NCI-H146 treated with DMSO at 0.1 percent for 48 hours (cell line): ENCODE results near the gene HS6ST3.
"Not testable (repeated sequence)": the region's sequence is repeated elsewhere in the genome, so short reads cannot be mapped to it uniquely, and the experiment has no call there.

Experiments used
- DNase-seq: peaks from one replicate; lab custom pipeline; 2025; ENCODE audit not compliant: unreplicated experiment; lab: John Stamatoyannopoulos, UW

The HS6ST3 gene

DNA sequence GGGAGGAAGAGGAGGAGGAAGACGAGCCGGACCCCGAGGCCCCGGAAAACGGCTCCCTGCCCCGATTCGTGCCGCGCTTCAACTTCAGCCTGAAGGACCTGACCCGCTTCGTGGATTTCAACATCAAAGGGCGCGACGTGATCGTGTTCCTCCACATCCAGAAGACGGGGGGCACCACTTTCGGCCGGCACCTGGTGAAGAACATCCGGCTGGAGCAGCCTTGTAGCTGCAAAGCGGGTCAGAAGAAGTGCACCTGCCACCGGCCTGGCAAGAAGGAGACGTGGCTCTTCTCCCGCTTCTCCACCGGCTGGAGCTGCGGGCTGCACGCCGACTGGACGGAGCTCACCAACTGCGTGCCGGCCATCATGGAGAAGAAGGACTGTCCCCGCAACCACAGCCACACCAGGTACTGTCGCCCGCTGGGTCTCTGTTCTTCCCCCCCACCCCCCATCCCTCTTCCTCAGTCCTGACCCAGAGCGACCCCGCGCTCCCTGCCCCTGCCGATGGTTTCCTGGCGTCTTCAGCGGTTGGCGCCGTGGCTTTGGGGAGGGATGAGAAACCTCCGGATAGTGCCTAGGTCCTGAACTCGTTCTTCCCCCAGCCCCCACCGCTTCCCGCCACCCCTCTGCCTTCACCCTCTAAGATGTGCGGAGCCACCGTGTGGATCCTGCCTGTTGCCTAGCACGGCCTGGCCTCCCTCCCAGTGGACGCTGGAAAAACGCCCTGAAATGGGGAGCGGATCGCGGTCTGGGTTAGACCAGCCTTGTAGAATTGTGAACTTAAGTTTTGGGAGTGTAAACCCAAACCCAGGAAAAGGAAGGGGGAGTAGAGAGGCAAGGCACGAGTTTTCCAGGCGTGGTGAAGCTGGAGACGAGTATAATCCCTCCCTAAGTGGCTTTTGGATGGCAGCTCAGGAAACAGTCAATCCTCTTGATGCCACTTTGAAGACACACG, 1.5 kb downstream of the HS6ST3 start:
- no peak for DNase-seq

DNA sequence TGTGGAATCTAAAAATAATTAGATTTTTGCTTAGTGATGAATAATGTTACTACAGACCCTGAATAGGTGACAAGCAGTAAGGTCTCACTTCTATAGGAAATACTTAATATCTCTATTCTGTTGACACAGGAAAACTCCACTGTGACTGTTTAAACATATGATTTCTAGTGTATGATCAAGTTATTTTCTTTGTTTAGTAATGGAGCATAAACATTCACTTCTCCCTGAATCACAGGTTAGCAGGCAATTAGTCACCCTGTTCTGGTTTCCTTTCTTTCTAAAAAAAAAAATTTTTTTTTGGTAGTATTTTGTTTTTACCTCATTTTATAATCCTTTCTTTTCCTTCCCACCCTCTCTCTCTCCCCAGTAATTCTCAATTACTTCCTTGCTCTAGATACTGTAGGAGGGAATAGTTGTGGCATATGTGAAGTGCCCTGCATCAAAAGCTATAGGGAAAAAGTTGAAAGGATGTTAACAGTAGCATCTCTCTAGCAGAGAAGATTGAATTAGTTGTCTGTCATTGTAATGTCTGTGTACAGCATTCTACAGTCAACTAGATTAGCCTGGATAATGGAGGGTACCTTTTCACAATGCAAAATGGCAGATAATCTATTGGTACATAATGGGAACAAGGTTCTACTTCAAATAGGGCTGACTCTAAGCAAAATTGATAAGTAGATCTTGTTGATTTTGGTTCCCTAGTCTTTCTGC, 3.5 kb downstream of the HS6ST3 start:
- no peak for DNase-seq

DNA sequence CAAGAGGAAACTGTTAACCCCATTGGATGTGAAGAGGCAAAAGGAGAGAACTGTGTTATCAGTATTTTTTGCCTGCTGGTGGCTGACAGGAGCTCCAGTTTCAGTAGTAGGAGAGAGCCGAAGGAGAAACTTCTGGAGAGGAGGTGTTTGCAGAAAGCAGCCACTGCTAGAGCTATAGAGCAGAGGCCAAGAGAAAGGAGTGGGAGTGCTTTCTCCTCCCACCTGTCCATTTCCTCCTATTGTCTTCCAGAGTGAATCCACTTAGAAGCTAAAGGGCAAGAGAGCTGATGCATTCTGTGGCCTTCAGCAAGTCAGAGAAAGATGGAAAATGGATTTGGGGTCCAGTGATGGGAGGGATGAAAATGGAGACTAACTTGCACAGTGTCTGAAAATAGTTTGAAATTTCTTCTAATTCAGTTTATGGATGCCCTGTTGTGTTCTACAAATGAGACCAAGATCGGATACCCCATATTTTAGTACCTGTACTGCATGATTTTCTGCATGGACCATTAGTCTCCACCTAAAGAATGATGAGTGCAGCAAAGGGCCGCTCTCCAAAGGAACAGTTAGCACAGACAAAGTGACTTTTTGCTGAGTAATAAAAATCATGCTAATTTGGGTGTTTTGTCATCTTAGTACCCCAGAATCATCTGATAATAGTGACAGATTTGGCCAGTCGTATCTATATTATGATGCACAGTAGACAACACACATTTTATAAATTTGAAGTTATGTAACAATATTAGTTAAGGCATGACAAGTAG, 10.7 kb downstream of the HS6ST3 start:
- no peak for DNase-seq

DNA sequence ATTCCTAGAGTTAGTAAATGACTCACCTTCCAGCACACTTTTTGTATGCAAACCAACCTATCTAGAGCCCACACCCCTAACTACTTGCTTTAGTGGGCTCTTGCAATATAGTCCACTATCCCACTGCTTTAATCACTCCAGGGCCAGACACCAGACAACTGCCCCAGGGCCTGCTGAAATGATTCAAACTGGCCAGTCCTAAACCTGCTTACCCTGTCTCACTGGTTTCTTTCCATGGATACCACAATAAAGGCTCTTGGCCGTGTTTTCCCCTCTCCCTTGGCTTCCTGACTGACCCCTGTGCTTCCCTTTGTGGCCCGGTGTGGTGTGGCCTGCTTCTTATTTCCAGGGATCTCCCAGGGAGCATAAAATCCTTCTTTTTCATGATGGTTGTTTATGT, 14.6 kb downstream of the HS6ST3 start:
- DNase-seq = no peak

DNA sequence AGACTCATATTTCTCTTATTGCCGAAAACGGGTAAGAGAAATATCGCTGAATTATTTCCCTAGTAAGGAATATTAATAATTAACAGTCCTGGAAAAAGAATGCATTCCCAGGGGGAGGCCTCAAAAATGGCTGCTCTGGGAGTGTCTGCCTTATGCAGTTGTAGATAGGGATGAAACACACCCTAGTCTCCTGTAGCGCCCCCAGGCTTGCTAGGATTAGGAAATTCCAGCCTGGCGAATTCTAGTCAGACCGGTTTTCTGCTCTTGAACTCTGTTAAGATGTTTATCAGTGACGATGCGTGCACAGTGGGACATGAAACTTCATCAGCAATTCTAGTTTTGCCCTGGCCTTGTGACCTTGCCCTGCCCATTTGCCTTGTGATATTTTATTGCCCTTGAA, 18.2 kb downstream of the HS6ST3 start:
- DNase-seq = not testable (repeated sequence)

DNA sequence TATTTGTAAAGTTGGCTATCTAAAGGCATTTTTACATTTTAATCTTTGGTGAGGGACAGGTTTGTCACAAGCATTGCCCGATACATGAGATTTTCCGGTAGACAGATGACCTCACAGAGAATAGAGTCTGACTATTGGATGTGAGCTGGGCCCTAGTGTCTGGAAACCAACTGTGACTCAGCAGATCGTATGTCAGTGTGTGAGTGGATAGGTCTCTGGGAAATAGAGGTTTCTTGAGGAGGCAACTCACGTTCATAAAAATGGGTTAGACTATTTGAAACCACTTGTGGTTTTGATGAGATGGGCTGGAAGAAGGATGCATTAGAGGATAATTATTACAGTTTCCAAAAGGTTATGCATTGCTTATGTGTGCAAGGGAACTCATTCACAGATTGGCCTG, 19.2 kb downstream of the HS6ST3 start:
- no peak for DNase-seq

DNA sequence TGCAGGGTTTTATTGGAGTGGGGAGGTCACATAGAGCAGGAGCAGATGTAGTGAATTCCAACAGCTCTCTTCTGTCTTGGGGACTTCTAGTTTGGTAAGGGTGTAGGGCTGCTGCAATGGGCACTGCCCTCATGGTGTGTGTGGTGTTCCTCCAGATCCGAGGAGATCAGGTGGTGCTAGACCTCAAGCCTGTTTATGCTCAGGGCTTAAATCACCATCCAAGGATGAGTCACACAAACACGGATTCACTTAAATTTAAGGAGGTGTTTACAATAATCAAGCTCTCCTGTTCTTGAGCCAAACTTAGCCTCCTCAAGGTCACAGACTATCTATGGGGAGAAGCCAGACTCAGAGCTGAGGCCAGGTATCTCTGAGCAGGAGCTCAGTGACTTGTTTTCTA, 23.0 kb downstream of the HS6ST3 start:
- DNase-seq = no peak

DNA sequence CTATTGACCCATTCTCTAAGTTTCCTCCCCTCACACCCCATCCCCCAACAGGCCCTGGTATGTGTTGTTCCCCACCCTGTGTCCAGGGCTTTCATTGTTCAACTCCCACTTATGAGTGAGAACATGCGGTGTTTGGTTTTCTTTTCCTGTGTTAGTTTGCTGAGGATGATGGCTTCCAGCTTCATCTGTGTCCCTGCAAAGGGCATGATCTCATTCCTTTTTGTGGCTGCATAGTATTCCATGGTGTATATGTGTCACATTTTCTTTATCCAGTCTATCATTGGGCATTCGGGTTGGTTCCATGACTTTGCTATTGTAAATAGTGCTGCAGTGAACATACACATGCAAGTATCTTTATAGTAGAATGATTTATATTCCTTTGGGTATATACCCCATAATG, 25.5 kb downstream of the HS6ST3 start:
- not testable (repeated sequence) for DNase-seq

DNA sequence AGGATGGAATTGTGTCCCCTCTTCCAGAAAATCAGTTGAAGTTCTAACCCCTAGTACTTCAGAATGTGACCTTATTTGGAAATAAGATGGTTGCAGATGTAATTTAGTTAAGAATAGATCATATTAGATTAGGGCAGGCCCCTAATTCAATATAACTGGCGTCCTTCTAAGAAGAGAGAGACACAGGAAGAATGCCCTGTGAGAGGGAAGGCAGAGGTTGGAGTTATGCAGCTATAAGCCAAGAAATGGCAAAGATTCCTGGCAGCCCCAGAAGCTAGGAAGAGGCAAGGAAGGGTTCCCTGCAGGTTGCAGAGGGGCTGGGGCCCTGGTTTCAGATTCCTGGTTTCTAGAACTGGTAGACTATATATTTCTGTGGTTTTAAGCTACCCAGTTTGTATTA, 30.0 kb downstream of the HS6ST3 start:
- DNase-seq = no peak

DNA sequence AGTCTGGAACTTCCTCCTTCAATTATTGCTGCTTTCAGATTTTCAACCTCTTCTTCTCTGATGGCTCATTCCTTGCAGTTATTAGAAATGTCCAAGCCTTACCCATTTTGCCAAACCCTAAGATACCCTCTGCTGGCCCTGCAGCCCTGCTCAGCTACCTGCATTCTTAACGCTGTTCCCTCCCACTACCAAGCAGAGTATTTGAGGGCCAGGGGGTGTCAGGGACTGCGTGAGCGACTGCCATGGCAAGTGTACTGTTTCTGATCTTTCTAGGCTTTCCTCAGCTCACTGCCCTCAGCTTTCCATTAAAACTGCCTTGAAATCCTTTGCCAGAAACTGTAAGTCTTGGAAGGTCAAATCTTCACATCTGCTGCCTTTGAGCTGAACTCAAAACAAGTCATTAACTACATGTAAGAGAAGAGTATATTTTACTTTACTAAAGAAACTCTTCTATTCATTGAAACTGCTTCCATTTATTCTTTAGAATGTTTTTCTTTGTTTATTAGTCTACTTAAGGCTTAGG, 41.0 kb downstream of the HS6ST3 start:
- DNase-seq = no peak

DNA sequence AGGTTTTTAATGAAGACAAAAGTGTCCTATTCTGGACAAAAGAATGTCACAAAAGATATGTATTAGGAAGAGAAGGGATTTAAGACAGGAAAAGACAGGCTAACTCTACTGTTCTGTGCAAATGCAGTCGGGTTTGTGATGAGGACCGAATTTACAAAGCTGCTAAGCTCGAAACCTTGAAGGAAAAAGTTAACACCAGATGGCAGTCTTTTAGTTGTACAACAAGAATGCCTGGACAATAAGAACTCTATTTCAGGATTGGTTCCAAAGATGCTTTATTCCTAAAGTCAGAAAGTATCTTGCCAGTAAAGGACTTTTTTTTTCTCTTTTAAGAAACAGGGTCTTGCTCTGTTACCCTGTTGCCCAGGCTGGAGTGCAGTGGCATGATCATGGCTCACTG, 51.1 kb downstream of the HS6ST3 start:
- no peak for DNase-seq

DNA sequence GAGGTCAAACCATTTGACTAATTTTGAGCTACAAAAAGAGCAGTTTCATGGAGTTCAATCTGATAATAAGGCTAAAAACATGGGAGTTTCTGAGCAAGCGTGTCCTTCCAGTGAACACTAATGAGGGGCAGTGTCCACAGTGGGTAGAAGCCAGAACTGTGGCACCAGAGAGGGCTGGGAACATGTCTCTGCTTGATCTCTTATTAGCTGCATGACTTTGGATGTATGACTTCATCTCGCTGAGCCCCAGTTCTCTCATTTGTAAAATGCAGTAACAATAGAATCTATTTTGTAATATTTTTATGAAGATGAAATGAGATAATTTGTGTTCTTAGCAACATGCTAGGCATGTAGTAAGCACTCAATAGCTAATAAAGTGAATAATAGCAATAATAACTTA, 69.8 kb downstream of the HS6ST3 start:
- no peak for DNase-seq

DNA sequence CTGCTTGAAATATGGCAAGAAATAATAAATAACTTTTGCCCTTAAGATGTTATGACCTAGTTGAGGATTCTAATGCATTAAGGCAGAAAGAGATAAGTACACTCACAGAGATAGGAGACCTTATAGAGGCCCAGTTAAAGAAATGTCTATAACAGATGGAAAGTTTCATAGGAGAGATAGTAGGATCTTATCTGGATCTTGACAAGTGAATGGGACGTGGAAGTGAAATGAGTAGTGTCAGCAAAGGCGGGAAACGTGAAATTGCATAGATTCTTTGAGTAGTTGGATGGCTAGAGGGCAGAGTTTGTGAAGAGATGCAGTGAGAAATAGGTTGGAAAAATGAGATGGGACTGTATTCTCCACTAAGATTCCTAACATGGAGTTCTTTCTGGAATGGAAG, 71.2 kb downstream of the HS6ST3 start:
- DNase-seq = no peak

DNA sequence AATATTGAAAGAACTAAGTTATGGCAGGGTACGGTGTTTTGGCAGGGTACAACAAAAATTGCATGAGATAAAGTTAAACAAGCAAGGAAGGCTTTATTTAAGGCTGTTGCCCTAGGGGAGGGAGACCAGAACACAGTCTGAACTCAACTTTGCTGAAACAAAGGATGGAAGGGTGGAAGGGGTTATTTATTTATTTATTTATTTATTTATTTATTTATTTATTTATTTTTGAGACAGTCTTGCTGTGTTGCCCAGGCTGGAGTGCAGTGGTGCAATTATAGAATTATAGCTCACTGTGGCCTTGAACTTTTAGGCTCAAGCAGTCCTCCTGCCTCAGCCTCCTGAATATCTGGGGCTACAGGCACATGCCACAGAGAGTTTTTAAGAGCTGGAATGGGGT, 75.9 kb downstream of the HS6ST3 start:
- no peak for DNase-seq

DNA sequence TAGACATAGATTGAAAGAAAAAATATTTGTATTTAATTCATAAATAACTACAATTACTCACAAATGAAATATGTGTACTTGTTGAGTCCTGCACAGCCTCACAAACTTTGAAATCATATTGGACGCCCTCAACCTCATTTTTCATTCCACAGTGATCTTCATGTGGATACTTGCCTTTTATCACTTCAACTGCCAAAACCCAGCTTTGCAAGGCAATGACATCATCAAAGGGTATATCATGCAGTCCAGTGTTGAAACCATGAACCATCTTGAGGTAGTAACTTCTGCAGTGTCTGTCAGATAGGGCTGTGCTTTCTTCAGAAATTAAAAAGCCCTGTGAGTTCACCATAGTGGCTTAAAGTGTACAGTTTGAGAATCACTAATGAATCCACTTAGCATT, 82.2 kb downstream of the HS6ST3 start:
- DNase-seq = no peak

DNA sequence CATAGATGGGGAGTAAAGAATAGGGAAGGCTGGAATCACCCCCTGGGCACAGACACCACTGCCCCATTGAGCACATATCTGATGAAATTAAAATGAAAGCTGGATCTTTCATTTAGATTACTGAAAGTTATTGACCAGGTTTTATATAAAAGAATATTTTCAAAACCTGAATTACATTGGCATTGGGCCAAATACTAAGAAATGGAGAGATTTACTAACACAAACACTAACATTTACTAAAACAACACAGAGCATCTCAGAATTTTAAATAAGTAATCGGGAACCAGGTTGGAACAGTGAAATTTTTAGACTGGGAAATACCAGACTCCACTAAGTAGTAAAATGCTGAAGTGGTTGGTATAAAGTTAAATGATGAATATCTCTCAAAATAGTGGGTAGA, 88.9 kb downstream of the HS6ST3 start:
- no peak for DNase-seq

DNA sequence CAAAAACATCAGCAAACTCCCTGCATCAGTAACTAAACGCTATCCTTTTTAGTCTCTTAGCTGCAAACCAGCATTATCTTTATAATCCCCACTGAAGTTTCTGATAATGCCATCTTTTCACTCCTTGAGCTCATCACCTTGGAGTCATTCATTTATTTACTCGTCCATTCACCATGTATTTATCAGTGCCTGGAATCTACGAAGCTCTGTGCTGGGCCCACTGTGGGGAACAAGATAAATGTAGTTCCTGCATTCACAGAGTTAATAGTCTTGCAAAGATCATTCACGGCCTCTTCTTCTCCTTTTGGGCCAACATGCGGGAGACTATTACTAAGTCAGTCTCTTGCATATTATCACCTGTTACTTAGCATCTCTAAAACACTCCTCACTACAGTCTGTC, 89.4 kb downstream of the HS6ST3 start:
- no peak for DNase-seq

DNA sequence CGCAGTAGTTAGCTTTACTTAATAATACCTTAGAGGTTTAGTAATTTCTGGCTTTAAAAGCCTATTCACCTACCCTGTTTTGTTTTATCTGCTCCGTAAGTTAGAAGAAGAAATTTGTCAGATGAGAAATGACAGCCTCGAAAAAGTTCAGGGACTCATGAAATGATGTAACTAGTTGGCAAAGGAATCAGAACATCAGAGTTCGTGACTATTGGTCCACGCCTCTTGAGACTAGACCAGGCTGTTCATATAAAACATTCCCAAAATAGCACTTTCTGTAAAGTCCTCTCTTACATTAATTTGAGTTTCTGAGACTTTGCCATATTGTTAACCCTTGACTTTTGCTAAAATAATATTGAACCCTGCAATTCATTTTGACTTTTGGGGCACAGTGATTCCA, 92.0 kb downstream of the HS6ST3 start:
- DNase-seq = no peak

DNA sequence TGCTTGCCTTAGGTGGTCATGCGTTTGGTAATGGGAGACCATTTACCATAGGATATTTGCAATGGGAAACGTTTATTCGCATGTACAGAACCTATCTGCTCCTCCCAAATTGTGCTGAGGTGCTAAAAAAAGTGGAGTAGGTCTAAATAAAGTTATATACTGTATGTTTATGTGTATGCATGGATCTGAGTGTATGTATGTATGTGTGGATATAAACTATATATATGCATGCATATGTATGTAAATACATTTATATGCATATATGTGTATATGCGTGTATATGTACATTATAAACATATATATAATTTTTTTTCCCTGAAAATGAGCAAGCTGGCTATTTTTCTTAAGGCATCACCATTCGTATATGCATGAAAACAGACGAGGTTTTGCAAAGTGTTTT, 95.9 kb downstream of the HS6ST3 start:
- DNase-seq = no peak

DNA sequence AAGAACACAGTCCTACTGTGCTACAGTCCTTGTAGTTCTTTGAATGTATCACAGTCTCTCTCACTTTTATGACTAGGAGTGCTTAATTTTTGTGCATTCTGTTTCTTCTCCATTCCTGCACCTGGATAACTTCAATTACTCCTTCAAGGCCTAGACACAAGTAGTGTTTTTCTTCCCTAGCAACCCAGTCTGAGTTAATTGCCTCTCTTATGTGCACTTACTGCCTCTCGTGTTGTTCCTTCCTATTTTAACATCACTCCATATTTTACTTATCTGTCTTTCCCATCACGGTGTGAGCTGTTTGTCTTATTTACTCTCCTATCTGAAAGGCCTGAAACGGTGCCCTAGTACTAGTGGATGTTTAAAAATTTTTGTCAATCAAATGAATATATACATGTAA, 101.5 kb downstream of the HS6ST3 start:
- DNase-seq = no peak

DNA sequence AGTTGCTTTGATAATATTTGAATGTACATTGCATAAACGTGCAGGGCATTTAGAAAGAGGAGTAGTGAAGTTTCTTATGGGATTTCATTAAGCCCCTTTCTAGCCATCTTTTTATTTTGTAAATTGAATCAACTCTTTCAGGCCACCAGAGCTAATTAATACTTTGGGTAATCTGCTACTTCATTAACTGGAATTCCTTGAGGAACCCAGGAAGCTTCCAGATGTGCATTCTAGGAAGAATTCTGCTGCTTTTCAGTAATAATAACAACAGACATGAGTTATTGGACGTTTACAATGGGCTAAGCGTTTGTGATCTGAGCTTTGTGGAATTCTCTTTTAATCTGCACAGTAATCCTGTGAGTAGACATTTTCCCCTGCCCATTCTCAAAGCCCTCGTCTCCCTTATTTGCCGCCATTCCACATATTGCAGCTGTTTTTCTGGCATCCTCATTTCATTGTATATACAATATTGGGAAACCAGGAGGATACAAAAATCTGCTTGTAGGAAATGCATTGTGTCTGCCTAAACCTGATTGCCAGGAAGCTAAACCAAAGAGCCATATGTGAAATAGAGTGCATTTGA, 103.9 kb downstream of the HS6ST3 start:
- DNase-seq = no peak
